Large intestine (tissue), 12 donors: ENCODE data around the gene CHCHD10. TPM values are rescaled to one million over a fixed set of nuclear protein-coding genes. Genes with fewer than 3 reads are reported as not detected.

Experiments
- DNase-seq, 2 donors: peaks; one replicate each; pipeline versions ENCODE4 v3.0.0 to v3.0.0-alpha.2; 2013
- H3K27ac ChIP-seq: one replicate; pipeline ENCODE4 v1.5.1; 2013; ENCODE audit warnings: low read length
- H3K27me3 ChIP-seq: 2 replicates; pipeline ENCODE4 v1.6.1; 2013; ENCODE audit warnings: low read length; ENCODE audit not compliant: control insufficient read depth, insufficient read depth
- H3K36me3 ChIP-seq: 2 replicates; pipeline ENCODE4 v1.6.1; 2013; ENCODE audit warnings: low read length; ENCODE audit not compliant: control insufficient read depth, insufficient read depth
- H3K4me1 ChIP-seq: one replicate; pipeline ENCODE4 v1.6.1; 2013; ENCODE audit warnings: low read length; ENCODE audit not compliant: control insufficient read depth, insufficient read depth
- H3K4me3 ChIP-seq: one replicate; pipeline ENCODE4 v1.5.1; 2013; ENCODE audit warnings: low read length
- H3K9me3 ChIP-seq: one replicate; pipeline ENCODE4 v1.6.1; 2013; ENCODE audit warnings: mild to moderate bottlenecking, low read depth, low read length, moderate library complexity; ENCODE audit not compliant: control insufficient read depth
- WGBS: methylation state at CpG from one replicate; pipeline ENCODE4 v1.1.5; 2013; ENCODE audit warnings: low lambda C conversion rate; ENCODE audit not compliant: insufficient coverage; 5-methylcytosine and 5-hydroxymethylcytosine counted together
- long read RNA-seq, 11 donors: transcript quantifications; one replicate each; lab custom pipeline, GENCODE V29; 2026
- polyA plus RNA-seq: library from polyadenylated mRNA; unstranded; fragments of 120-200 nt; gene quantifications from one replicate; pipeline ENCODE4 v1.2.1, GENCODE V29; 2013

The CHCHD10 gene
- polyA plus RNA-seq = 88.2 TPM
- long read RNA-seq, donor 1, transcript CHCHD10-202 (4 exons, 1,171 nt) = major isoform, 29 of 35 reads
- long read RNA-seq, donor 1, partial matches to known transcripts = 5 of 35 reads
- long read RNA-seq, donor 1, other reads (novel, unspliced or antisense) = 0 of 35 reads
- long read RNA-seq, donor 2, transcript CHCHD10-205 (2 exons, 490 nt) = minor isoform, 6 of 110 reads
- long read RNA-seq, donor 2, transcript CHCHD10-202 (4 exons, 1,171 nt) = major isoform, 99 of 110 reads
- long read RNA-seq, donor 2, partial matches to known transcripts = 0 of 110 reads
- long read RNA-seq, donor 2, other reads (novel, unspliced or antisense) = 5 of 110 reads
- long read RNA-seq, donor 3, transcript CHCHD10-205 (2 exons, 490 nt) = minor isoform, 5 of 97 reads
- long read RNA-seq, donor 3, transcript CHCHD10-202 (4 exons, 1,171 nt) = major isoform, 82 of 97 reads
- long read RNA-seq, donor 3, partial matches to known transcripts = 8 of 97 reads
- long read RNA-seq, donor 3, other reads (novel, unspliced or antisense) = 0 of 97 reads
- long read RNA-seq, donor 4, transcript CHCHD10-202 (4 exons, 1,171 nt) = major isoform, 6 of 6 reads
- long read RNA-seq, donor 4, partial matches to known transcripts = 0 of 6 reads
- long read RNA-seq, donor 4, other reads (novel, unspliced or antisense) = 0 of 6 reads
- long read RNA-seq, donor 5, transcript CHCHD10-202 (4 exons, 1,171 nt) = major isoform, 32 of 32 reads
- long read RNA-seq, donor 5, partial matches to known transcripts = 0 of 32 reads
- long read RNA-seq, donor 5, other reads (novel, unspliced or antisense) = 0 of 32 reads
- long read RNA-seq, donor 6, transcript CHCHD10-202 (4 exons, 1,171 nt) = major isoform, 82 of 91 reads
- long read RNA-seq, donor 6, partial matches to known transcripts = 6 of 91 reads
- long read RNA-seq, donor 6, other reads (novel, unspliced or antisense) = 0 of 91 reads
- long read RNA-seq, donor 7, transcript CHCHD10-202 (4 exons, 1,171 nt) = major isoform, 35 of 43 reads
- long read RNA-seq, donor 7, partial matches to known transcripts = 0 of 43 reads
- long read RNA-seq, donor 7, other reads (novel, unspliced or antisense) = 6 of 43 reads
- long read RNA-seq, donor 8, transcript CHCHD10-202 (4 exons, 1,171 nt) = major isoform, 84 of 96 reads
- long read RNA-seq, donor 8, partial matches to known transcripts = 7 of 96 reads
- long read RNA-seq, donor 8, other reads (novel, unspliced or antisense) = 0 of 96 reads
- long read RNA-seq, donor 9, transcript CHCHD10-202 (4 exons, 1,171 nt) = major isoform, 53 of 60 reads
- long read RNA-seq, donor 9, partial matches to known transcripts = 0 of 60 reads
- long read RNA-seq, donor 9, other reads (novel, unspliced or antisense) = 5 of 60 reads
- long read RNA-seq, donor 10, transcript CHCHD10-202 (4 exons, 1,171 nt) = major isoform, 90 of 104 reads
- long read RNA-seq, donor 10, transcript CHCHD10-205 (2 exons, 490 nt) = minor isoform, 5 of 104 reads
- long read RNA-seq, donor 10, partial matches to known transcripts = 7 of 104 reads
- long read RNA-seq, donor 10, other reads (novel, unspliced or antisense) = 0 of 104 reads
- long read RNA-seq, donor 11, transcript CHCHD10-202 (4 exons, 1,171 nt) = major isoform, 51 of 53 reads
- long read RNA-seq, donor 11, partial matches to known transcripts = 0 of 53 reads
- long read RNA-seq, donor 11, other reads (novel, unspliced or antisense) = 0 of 53 reads

GRCh38 chr22:23767673-23768548 is at the start of gene CHCHD10:
CHCHD10 (minus strand) TSS chr22:23767972; CDS start chr22:23767874, 98 bp downstream.
- no peaks in the 10 kb centered on the region for H3K27me3 ChIP-seq
- no peaks in the 10 kb centered on the region for H3K9me3 ChIP-seq
- H3K36me3 ChIP-seq = no peaks in the 10 kb centered on the region
- DNase-seq = peak; percentile 70 to 90
- H3K4me3 ChIP-seq = peak within 1 kb of the TSS; percentile 66
- H3K4me1 ChIP-seq = peaks cover 22% of the 10 kb centered on the region
- peak within 1 kb of the TSS; percentile 44 for H3K27ac ChIP-seq
- WGBS = no CpG with 5 or more reads among the region's 63 CpGs

GRCh38 chr22:23817146-23817545 is 49.4 kb upstream of the CHCHD10 start:
- no peak for DNase-seq
- Histone ChIP-seq H3K27ac (no peak overlapping the region), H3K36me3 (peaks cover 71% of the 10 kb centered on the region), H3K27me3 (no peaks in the 10 kb centered on the region), H3K9me3 (no peaks in the 10 kb centered on the region), H3K4me1 (no peaks in the 10 kb centered on the region), H3K4me3 (no peak overlapping the region)
- WGBS = no CpG with 5 or more reads among the region's 6 CpGs

GRCh38 chr22:23816156-23816976 is 48.6 kb upstream of the CHCHD10 start:
- H3K4me1 ChIP-seq = no peaks in the 10 kb centered on the region
- H3K4me3 ChIP-seq = no peak overlapping the region
- no peak for DNase-seq
- 100% methylated on average over 1 of the region's 18 CpGs for WGBS
- H3K27me3 ChIP-seq = no peaks in the 10 kb centered on the region
- H3K27ac ChIP-seq = no peak overlapping the region
- no peaks in the 10 kb centered on the region for H3K9me3 ChIP-seq
- H3K36me3 ChIP-seq = peaks cover 67% of the 10 kb centered on the region

- Histone ChIP-seq H3K36me3 (peaks cover 66% of the 10 kb centered on the region), H3K4me1 (no peaks in the 10 kb centered on the region), H3K4me3 (no peak overlapping the region), H3K27me3 (no peaks in the 10 kb centered on the region), H3K9me3 (no peaks in the 10 kb centered on the region), H3K27ac (no peak overlapping the region)
- WGBS = 80% methylated on average over 2 of the region's 10 CpGs
- no peak for DNase-seq
Measured at GRCh38 chr22:23815541-23816155, 47.9 kb upstream of the CHCHD10 start.

GRCh38 chr22:23812378-23812777 is 44.6 kb upstream of the CHCHD10 start:
- H3K36me3 ChIP-seq = peaks cover 44% of the 10 kb centered on the region
- 87% methylated on average over 4 of the region's 4 CpGs for WGBS
- no peaks in the 10 kb centered on the region for H3K4me1 ChIP-seq
- no peak for DNase-seq
- H3K9me3 ChIP-seq = no peaks in the 10 kb centered on the region
- no peaks in the 10 kb centered on the region for H3K27me3 ChIP-seq
- no peak overlapping the region for H3K27ac ChIP-seq
- no peak overlapping the region for H3K4me3 ChIP-seq

- Histone ChIP-seq H3K36me3 (peaks cover 59% of the 10 kb centered on the region), H3K27me3 (no peaks in the 10 kb centered on the region), H3K4me3 (no peak overlapping the region), H3K9me3 (no peaks in the 10 kb centered on the region), H3K4me1 (no peaks in the 10 kb centered on the region), H3K27ac (no peak overlapping the region)
- no peak for DNase-seq
- no CpG with 5 or more reads among the region's 1 CpG for WGBS
Measured at GRCh38 chr22:23806837-23807236, 39.1 kb upstream of the CHCHD10 start.

GRCh38 chr22:23804781-23805291 is 37.1 kb upstream of the CHCHD10 start:
- no peaks in the 10 kb centered on the region for H3K4me1 ChIP-seq
- 69% methylated on average over 3 of the region's 12 CpGs for WGBS
- H3K27me3 ChIP-seq = no peaks in the 10 kb centered on the region
- H3K4me3 ChIP-seq = no peak overlapping the region
- H3K9me3 ChIP-seq = no peaks in the 10 kb centered on the region
- no peak for DNase-seq
- H3K36me3 ChIP-seq = peaks cover 69% of the 10 kb centered on the region
- H3K27ac ChIP-seq = no peak overlapping the region
